ENCODE data around the gene APC. TPM values are rescaled to one million over a fixed set of nuclear protein-coding genes. Genes with fewer than 3 reads are reported as not detected.

The APC gene
- total and polyA plus RNA-seq, 2 donors (not counting 3 experiments of a cell fraction or from before 2014, with no cell fraction given), result 11.2 to 39.6 TPM

GRCh38 chr5:112752335-112752734 lies 14.7 kb downstream of the APC start:
- BruUV-seq (replicated peaks), result no TSS peak
- Histone ChIP-seq H3K9ac (replicated peaks; ENCODE audit: extremely low read depth, insufficient read depth, low read length) (no peak overlapping the region), H3K79me2 (ENCODE audit: control insufficient read depth, insufficient read depth, low read length) (peaks cover 30% of the 10 kb centered on the region), H3K9me1 (replicated peaks; ENCODE audit: control insufficient read depth, extremely low read depth, insufficient read depth, low read length) (no peaks in the 10 kb centered on the region), H3K27me3 (ENCODE audit: control insufficient read depth in 2 of 2, insufficient read depth in 2 of 2, low read length in 2 of 2) (no peaks in the 10 kb centered on the region), H4K20me1 (replicated peaks; ENCODE audit: control insufficient read depth, extremely low read depth, insufficient read depth, low read length) (peaks cover 6% of the 10 kb centered on the region), H3K4me3 (replicated peaks in 1 of 3; ENCODE audit: insufficient read depth in 1 of 3, low read depth in 1 of 3, low read length in 3 of 3) (no peak overlapping the region), H3K9me3 (replicated peaks; ENCODE audit: control insufficient read depth, insufficient read depth, low read length) (no peaks in the 10 kb centered on the region), H3K36me3 (ENCODE audit: control insufficient read depth in 2 of 2, extremely low read depth in 1 of 2, insufficient read depth in 2 of 2, low read length in 2 of 2) (no peaks in the 10 kb centered on the region), H2AFZ (ENCODE audit: low read depth, low read length) (no peak overlapping the region), H3K4me2 (ENCODE audit: insufficient read depth, low read length) (no peak overlapping the region), H3K27ac (ENCODE audit: insufficient read depth, low read depth, low read length) (no peak overlapping the region), H3K4me1 (ENCODE audit: control insufficient read depth, extremely low read depth, insufficient read depth, low read length) (peaks cover 1% of the 10 kb centered on the region)
- ChIA-PET CTCF (interaction anchor here (1.5 to 1.6 kb wide), 2 partner anchors 55 to 61 kb away, joined by 3 to 4 read pairs; no protein-coding TSS in a partner anchor), POLR2A (no interaction called here)
- intact Hi-C loops (cut with micrococcal nuclease), result no loop called here
- TF ChIP-seq, protein P1, sequence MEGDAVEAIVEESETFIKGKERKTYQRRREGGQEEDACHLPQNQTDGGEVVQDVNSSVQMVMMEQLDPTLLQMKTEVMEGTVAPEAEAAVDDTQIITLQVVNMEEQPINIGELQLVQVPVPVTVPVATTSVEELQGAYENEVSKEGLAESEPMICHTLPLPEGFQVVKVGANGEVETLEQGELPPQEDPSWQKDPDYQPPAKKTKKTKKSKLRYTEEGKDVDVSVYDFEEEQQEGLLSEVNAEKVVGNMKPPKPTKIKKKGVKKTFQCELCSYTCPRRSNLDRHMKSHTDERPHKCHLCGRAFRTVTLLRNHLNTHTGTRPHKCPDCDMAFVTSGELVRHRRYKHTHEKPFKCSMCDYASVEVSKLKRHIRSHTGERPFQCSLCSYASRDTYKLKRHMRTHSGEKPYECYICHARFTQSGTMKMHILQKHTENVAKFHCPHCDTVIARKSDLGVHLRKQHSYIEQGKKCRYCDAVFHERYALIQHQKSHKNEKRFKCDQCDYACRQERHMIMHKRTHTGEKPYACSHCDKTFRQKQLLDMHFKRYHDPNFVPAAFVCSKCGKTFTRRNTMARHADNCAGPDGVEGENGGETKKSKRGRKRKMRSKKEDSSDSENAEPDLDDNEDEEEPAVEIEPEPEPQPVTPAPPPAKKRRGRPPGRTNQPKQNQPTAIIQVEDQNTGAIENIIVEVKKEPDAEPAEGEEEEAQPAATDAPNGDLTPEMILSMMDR (IDR thresholded peaks at IDR 0.05; ENCODE audit: extremely low read depth in 1 of 2, insufficient read depth in 1 of 2, low read depth in 1 of 2, low read length in 2 of 2), result no peak
- TF ChIP-seq POLR2AphosphoS5 (IDR thresholded peaks at IDR 0.05; ENCODE audit: insufficient read depth, low read depth, low read length) (no peak), MYC (IDR thresholded peaks at IDR 0.05; ENCODE audit: low read depth, low read length) (no peak), MAX (IDR thresholded peaks at IDR 0.05; ENCODE audit: insufficient read depth, insufficient read length) (no peak), GATA2 (IDR thresholded peaks at IDR 0.05; ENCODE audit: insufficient read depth, insufficient read length, low read depth, low read length) (no peak), JUN (IDR thresholded peaks at IDR 0.05; ENCODE audit: borderline replicate concordance, insufficient read depth, insufficient read length, low read depth) (no peak), EZH2 (IDR thresholded peaks at IDR 0.05; ENCODE audit: borderline replicate concordance, low read depth, low read length, severe bottlenecking) (no peak), FOS (IDR thresholded peaks at IDR 0.05; ENCODE audit: borderline replicate concordance, insufficient read depth, low read length) (no peak), POLR2A (IDR thresholded peaks at IDR 0.05; ENCODE audit: low read depth, low read length) (no peak)
- FAIRE-seq (no peak), DNase-seq (ENCODE audit: low read depth, low spot score) (no peak)
- dilution Hi-C loops (cut with MboI; ENCODE audit: extremely low pct_ligation_motif_present, low sequenced_read_pairs), result no loop called here

Measured in endothelial cell of umbilical vein (primary cell).